HG03457 (cell line): ENCODE data around the gene EPHA2.

Source experiments
- ATAC-seq: cut with Tn5 transposase; IDR thresholded peaks from one replicate; pipeline ENCODE4 v1.9.1; 2021; ENCODE audit warnings: moderate number of reproducible peaks; ENCODE audit not compliant: unreplicated experiment

EPHA2 gene

GRCh38 chr1:16076031-16076864 is 79.6 kb downstream of the EPHA2 start:
- no peak for ATAC-seq

DNA sequence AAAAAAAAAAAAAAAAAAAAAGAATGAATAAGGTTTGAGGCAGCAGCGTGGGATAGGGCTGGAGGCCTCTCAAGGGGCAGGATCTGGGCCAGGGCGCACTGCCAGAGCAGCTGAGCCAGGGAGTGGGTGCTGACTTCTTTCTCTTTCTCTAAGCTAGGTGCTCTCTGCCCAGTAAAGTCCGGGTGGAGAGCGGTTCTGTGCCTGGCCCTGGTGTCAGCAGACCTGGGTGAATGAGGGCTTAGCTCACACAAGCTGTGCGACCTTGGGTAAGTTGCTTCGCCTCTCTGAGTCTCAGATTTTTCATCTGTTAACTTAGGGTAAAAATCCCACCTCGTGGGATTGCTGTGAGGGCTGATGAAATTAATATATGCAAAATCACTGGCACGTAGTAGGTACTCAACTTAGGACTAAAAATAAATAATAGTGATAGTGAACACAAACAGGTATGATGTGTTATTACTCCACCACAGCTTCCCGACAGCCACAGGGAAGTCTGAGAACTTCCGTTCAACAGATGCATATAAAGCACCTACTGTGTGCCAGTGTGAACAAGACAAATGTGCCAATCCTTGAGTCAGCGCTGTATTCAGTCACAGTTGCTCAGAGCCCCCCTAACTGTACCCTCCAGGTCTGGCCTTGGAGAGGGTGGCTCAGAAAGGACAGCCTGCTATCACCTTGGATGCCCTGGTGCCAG is 80.4 kb downstream of the EPHA2 start:
- ATAC-seq = no peak
